NCI-H2196 (cell line): ENCODE data around the gene BLOC1S4.
"Not testable (repeated sequence)": the region's sequence is repeated elsewhere in the genome, so short reads cannot be mapped to it uniquely, and the experiment has no call there.

ENCODE experiments used
- DNase-seq: peaks from one replicate; lab custom pipeline; 2025; ENCODE audit not compliant: unreplicated experiment; lab: John Stamatoyannopoulos, UW

BLOC1S4 gene, protein sequence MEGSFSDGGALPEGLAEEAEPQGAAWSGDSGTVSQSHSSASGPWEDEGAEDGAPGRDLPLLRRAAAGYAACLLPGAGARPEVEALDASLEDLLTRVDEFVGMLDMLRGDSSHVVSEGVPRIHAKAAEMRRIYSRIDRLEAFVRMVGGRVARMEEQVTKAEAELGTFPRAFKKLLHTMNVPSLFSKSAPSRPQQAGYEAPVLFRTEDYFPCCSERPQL

DNA sequence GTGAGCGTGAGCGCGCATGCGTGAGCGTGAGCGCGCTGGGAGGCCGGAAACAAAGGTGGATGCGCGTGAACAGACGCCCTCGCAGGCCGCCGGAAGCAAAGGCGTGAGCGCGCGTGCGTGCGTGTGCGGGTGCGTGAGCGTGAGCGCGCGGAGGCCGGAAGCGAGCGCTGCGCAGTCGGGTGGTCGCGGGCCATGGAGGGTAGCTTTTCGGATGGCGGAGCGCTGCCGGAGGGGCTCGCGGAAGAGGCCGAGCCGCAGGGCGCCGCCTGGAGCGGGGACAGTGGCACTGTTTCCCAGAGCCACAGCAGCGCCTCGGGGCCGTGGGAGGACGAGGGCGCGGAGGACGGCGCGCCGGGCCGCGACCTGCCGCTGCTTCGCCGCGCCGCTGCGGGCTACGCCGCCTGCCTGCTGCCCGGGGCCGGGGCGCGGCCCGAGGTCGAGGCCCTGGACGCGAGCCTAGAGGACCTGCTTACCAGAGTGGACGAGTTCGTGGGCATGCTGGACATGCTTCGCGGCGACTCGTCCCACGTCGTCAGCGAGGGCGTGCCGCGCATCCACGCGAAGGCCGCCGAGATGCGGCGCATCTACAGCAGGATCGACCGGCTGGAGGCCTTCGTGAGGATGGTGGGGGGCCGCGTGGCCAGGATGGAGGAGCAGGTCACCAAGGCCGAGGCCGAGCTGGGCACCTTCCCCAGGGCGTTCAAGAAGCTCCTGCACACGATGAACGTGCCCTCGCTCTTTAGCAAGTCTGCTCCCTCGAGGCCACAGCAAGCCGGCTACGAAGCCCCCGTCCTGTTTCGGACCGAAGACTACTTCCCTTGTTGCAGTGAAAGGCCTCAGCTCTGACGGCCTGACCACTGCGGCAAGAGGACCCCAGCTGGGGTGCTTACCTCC lies at the start of gene BLOC1S4:
Gene BLOC1S4 (plus strand): TSS at position 157 of the 894 bp plus-strand sequence. CDS start 36 bp downstream, at position 193.
- DNase-seq = peak; percentile 98

DNA sequence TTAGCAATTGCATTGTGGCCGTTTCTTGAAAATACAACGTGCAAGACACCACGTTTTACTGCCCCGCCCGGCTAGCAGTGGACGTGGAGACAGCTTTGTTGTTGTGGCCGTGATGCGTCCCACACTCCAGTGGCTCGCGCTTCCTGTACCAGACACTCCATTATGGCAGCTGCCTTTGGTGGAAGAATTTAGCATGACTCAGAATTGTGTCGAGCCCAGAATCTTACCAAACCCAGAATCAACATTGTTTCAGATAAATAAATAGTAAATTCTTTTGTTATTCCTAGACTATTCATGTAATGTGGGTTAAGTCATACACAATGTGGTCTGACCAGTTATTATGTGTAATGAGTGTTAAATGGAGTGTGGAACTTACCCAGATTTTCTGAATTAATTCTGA lies 47.6 kb upstream of the BLOC1S4 start:
- no peak for DNase-seq

DNA sequence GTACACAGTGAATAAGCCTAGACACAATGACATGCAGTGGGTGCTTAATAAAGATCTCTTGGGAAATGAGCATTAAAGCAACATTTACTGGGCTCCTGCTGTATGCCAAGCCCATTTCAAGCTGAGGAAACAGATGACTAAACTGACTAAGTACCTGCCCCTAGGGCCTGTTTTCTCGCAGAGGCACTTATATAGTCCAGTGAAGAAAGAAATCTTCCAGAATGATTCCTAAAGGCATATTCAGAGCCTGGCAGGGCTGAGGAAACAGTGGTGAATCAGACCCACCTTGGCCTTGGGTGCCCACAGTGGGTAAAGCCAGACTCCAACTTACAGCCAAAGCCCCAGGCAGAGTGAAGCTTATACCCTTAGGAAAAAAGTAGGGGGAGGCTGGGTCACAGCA lies 44.3 kb upstream of the BLOC1S4 start:
- DNase-seq = no peak

DNA sequence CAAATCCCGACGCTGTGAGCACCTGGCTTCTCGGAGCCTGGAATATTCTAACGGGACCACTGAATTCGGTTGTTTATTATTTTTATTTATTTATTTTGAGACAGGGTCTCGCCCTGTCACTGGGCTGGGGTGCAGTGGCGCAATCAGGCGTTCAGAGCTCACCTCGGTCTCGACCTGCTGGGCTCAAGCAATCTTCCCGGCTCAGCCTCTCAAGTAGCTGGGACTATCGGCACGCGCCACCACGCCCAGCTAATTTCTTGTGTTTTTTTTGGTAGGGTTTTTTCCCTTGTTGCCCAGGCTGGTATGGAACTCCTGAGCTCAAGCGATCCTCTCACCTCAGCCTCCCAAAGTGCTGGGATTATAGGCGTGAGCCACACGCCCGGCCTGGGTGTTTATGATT lies 43.8 kb upstream of the BLOC1S4 start:
- no peak for DNase-seq

DNA sequence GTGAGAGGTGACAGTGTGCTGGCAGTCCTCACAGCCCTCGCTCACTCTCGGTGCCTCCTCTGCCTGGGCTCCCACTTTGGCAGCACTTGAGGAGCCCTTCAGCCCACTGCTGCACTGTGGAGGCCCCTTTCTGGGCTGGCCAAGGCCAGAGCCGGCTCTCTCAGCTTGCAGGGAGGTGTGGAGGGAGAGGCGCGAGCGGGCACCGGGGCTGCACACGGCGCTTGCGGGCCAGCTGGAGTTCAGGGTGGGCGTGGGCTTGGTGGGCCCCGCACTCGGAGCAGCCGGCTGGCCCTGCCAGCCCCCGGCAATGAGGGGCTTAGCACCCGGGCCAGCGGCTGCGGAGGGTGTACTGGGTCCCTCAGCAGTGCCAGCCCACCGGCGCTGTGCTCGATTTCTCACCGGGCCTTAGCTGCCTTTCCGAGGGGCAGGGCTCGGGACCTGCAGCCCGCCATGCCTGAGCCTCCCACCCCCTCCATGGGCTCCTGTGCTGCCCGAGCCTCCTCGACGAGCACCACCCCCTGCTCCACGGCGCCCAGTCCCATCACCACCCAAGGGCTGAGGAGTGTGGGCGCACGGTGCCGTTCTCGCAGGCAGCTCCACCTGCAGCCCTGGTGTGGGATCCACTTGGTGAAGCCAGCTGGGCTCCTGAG lies 43.3 kb upstream of the BLOC1S4 start:
- DNase-seq = not testable (repeated sequence)

DNA sequence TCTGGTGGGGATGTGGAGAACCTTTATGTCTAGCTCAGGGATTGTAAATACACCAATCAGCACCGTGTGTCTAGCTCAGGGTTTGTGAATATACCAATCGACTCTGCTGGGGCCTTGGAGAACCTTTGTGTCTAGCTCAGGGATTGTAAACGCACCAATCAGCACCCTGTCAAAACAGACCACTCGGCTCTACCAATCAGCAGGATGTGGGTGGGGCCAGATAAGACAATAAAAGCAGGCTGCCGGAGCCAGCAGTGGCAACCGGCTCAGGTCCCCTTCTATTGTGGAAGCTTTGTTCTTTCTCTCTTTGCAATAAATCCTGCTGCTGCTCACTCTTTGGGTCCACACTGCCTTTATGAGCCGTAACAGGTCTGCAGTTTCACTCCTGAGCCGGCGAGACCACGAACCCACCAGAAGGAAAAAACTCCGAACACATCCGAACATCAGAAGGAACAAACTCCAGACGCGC lies 42.7 kb upstream of the BLOC1S4 start:
- peak; percentile 44 for DNase-seq

DNA sequence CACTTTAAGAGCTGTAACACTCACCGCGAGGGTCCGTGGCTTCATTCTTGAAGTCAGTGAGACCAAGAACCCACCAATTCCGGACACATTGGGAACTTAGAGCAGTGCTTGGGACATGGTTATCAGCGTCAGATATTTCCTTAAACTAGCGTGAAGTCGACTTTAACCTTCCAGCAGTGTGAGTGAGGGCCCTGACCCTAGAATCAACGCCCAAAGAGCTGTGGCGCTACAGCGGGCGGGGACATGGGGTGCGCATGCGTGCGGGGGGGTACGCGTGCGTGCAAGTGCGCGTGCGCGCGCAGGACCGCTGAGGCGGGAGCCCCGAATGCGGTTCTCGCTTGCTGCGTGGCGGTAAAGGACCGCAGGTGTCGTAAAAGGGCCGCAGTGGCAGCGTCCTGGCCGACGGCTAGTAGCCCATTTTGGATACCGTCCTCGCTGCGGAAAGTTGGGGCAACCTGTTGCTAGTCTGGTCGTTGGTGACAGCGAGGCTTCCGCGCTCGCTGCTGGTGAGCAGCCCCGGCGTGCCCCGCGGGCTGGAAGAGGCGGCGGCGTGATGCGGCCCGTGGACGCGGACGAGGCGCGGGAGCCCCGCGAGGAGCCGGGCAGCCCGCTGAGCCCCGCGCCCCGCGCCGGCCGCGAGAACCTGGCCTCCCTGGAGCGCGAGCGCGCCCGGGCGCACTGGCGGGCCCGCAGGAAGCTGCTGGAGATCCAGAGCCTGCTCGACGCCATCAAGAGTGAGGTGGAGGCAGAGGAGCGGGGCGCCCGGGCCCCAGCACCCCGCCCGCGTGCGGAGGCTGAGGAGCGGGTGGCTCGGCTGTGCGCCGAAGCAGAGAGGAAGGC lies 42.1 kb upstream of the BLOC1S4 start:
- DNase-seq = peak; percentile 100

DNA sequence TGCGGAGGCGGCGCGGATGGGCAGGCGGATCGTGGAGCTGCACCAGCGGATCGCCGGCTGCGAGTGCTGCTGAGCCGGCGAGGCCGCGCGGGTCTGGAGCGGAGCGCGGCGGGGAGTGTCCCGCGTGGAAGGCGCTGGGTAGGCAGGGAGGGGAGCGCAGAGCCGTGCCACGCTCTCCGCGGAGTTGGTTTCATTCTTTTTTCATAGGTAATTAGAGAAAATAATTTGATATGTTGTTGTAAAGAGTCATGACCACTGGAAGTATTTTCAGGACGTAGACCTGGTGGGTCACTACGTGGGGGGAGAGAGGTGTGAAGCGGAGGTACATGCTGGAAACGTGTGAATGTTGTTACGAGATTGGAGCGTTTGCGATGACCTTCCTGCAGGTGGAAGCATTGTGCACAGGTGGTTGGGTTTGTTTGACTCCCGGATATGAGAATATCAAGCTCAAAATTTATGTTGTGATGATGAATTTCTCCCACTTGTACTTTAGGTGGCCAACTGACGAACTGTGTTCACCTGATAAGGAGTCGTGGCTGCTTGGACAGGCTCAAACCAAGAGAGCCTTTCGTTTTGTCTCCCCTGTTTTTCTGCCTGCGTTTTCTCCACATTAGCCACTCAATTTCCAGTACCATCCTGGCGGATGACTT lies 41.3 kb upstream of the BLOC1S4 start:
- DNase-seq = peak; percentile 73

DNA sequence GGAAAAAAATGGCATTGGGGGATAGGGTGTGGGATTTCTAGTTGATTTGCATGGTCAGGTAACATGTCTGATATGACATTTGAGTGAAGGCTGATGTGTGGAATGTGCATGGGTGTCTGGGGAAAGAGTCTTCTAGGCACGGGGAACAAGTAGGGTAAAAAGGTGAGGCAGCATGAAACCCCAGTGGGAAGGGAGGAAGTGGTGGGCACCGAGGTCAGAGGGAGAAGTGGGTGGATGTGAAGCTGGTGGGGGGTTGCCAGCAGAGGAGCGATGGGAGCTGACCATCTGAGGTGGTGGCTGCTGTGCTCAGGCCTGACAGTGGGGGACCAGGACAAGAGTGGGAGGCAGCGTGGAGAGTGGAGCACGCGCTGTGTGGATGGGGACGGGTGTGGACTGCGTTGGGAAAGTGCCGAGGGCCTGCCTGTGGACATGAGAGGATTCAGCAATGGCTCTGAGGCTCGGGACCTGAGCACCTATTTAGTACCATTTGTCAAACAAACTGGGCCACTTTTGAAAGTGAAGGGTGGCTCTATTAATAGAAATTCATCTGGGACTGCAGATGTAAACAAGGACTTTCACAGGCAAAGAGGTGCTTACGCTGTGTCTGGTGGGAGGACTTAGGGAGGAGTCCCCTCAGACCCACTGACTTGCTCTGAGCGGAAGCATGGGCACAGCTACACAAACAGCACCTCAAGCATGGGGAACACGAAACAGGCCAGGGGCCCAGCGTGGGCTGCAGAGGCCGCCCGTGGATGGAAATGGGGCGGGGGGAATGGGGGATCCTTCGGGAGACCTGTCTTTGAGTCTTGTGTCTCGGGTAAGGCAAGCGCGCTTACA lies 39.0 kb upstream of the BLOC1S4 start:
- no peak for DNase-seq

DNA sequence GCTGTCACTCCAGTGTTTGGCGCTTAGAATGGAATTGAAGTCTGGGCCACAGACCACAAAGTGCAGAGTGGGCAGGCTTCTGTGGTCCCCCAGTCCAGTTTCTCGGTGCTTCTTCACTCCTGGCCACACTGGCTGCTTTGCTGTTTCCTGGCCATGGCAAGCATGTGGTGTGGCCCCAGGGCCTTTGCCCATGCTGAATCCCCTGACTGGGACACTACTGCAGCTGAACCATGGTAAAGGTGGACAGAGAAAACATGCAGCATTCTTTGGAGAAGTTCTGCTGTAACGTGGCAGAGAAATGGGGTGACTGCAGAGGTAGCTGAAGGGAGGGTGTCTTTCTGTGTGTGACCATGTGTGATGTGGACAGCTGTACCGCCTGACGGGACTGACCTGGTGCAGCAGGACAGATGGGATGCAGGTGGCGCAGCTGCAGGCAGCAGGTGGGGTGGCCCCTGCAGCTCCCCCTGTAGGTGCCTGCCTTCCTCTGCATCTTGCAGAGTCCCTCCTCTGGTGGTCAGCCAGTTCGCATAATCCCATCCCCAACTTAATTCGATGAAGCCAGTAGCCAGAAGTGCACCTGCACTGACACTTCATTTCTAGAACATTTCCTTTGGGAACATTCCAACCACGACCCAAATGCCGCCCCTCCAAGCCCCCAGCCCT lies 35.5 kb upstream of the BLOC1S4 start:
- no peak for DNase-seq

DNA sequence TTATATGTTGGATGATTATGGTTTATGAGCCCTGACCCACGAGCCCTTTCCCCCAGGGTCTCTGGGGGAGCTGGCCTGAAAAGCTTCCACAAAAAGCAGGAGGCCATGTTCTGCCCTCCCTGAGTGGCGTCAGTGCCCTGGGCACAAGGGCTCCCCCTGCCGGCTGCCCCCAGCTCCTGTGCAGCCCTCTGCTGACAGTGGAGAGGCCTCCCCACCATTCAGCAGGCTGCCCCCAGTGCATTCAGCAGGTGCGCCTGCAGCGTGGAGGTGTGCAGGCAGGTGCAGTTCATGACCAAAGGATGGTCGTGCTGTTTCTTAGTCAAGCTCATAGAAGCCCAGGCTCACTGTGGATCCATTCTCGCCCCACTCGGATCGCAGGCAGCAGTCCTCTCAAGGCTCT lies 34.8 kb upstream of the BLOC1S4 start:
- no peak for DNase-seq

DNA sequence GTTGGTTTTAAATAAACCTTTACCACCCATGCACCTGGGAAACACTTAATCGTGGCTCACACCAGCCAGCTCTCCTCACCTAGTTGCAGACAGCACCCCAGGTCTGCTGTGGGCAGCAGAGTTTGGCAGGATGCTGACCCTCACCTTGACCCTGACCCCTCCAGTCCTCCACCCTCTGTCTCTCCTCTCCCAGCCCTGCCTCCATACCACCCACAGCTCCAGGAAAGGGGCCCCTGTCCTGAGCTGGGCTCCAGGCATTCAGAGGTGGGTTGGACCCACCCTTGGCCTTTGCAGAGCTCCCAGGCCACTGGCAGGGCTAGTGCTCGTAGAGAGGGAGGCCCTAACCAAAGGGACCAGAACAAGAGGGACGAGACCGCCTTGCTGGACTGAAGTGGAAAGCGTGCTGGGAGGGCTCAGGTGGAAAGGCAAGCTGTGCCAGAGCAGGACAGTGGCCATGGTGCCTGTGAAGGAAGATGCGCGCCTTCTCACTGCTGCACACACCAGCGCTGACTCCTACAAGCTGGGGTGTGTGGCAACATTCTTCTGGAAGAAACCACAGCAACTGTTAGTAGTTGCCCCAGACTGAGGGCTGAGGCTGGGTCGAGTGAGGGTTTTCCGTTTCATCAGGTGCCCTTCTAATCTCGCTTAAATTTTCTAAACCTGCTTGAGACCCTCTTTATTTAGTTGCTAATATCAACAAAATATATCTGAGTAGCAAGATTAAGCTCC lies 32.9 kb upstream of the BLOC1S4 start:
- DNase-seq = no peak

DNA sequence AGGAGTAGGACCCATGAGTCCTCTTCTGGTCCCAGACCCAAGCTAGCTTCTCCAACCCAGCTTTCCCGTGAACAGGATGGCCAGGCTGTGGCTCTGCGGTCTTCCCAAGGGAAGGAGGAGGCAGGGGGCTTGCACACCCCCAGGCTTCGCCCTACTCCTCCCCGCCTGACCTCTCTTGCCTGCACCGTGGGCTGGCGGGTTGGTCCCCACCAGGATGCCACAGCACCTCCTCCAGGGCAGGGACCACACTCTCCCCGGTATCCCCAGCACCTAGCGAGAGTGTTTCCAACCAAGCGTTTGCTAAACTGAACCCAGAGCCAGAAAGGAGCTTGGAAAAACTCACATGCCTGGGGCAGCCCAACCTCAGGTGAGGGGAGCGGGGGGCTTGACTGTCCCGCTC lies 31.3 kb upstream of the BLOC1S4 start:
- no peak for DNase-seq

DNA sequence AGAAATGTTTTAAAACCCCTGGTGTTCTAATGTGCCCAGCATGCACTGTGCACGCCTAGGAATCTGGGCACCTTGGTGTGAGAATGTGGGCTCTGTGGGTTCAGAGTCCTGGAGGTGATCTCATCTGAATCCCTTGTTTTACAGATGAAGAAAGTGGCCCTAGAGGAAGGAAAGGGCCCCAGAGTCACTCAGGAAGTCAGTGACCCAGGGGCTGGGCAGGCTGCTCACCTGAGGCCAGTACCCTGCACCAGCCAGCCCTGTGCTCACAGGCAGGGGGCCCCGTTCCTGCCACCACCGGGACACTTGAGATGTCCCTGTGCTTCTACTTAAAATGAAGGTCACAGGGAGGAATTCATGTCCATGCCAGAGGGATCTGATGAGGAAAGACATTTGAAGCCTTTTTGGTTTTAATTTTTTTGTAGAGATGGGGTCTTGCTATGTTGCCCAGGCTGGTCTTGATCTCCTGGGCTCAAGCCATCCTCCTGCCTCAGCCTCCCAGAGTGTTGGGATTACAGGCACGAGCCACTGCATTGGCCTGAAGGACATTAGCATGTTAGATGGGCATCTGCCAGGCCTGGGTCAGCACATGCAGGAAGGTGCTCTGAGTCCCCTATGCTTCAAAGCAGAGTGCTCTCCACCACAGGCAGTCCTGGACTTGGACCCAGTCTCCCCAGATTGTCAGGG lies 29.7 kb upstream of the BLOC1S4 start:
- DNase-seq = no peak

DNA sequence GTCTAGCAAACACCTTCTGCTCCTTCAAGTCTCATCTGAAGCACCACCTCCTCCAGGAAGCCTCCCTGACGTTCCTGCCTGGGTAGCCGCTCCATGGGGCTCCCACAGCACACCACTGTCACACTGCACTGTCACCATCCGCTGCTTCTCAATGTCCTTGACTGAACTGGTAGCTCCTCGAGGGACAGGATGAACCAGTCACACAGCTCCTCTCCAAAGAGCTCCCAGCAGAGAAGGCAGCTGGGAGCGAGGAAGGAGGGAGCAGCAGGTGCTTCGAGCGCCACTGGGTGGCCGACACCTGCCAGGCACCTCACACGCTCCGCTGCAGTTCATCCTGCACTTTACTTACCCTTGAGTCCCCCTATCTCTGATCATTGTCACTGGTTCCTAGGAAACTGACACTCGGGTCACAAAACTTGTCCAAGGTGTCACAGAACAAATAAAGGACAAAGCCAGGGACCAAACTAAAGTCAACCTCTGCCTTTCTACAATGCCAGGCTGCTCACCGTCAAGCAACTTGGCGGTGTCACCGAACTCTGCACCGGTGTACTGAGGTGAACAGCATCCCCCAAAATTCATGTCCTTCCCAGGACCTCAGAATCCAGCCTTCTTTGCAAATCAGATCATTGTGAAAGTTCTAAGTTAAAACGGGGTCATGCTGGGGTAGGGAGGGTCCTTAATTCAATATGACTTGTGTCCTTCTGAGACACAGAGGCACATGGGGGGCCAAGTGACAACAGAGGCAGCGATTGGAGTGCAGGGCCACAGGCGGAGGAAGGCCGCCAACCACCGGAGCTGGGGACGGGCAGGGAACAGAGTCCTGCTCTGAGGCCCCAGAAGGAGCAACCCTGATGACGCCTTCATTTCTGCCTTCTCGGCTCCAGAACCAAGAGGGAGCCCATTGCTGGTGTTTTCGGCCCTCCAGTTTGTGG lies 27.8 kb upstream of the BLOC1S4 start:
- peak; percentile 35 for DNase-seq

DNA sequence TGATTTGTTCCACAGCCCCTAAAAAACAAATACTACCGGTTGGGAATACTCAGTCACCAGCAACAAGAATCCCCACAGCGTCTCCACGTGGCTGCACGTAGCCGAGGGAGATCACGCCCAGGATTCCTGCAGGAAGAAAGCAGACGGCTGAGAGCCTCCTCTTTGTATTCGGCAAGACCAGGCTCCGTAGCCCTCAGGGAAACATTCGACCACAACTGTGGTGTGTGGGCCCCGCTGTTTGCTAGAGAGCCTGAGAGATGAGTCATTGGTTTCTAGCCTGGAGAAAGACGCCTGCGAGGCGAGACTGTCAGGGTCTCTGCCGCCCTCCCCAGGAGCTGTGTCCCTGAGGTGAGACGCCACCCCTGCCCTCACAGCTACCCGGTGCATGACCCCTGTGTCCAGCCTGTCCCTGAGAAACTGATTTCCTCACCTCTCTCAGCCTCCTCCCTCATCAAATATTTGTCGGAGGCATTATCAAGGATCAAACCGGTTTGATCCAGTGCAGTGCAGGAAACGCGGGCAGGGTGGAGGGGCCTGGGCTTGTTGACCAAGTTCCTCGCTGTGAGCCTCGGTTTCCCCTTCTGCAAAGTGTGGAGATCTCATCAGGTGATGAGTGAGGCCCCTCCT lies 27.0 kb upstream of the BLOC1S4 start:
- DNase-seq = no peak
